SW 1271 (cell line): Measurements from ENCODE around the gene ACD.
A peak's percentile ranks its signal among the peaks of the same experiment; 100 is the strongest.

Experiments
- DNase-seq, 2 experiments: peaks; one replicate each; lab custom pipeline; 2025; lab: John Stamatoyannopoulos, UW

ACD gene

DNA sequence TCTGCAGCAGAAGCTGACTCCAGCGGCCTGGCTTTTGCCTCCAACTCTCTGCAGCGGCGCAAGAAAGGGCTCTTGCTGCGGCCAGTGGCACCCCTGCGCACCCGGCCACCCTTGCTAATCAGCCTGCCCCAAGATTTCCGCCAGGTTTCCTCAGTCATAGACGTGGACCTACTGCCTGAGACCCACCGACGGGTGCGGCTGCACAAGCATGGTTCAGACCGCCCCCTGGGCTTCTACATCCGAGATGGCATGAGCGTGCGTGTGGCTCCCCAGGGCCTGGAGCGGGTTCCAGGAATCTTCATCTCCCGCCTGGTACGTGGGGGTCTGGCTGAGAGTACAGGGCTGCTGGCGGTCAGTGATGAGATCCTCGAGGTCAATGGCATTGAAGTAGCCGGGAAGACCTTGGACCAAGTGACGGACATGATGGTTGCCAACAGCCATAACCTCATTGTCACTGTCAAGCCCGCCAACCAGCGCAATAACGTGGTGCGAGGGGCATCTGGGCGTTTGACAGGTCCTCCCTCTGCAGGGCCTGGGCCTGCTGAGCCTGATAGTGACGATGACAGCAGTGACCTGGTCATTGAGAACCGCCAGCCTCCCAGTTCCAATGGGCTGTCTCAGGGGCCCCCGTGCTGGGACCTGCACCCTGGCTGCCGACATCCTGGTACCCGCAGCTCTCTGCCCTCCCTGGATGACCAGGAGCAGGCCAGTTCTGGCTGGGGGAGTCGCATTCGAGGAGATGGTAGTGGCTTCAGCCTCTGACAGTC is 2.0 kb upstream of the ACD start:
- DNase-seq: no peak

DNA sequence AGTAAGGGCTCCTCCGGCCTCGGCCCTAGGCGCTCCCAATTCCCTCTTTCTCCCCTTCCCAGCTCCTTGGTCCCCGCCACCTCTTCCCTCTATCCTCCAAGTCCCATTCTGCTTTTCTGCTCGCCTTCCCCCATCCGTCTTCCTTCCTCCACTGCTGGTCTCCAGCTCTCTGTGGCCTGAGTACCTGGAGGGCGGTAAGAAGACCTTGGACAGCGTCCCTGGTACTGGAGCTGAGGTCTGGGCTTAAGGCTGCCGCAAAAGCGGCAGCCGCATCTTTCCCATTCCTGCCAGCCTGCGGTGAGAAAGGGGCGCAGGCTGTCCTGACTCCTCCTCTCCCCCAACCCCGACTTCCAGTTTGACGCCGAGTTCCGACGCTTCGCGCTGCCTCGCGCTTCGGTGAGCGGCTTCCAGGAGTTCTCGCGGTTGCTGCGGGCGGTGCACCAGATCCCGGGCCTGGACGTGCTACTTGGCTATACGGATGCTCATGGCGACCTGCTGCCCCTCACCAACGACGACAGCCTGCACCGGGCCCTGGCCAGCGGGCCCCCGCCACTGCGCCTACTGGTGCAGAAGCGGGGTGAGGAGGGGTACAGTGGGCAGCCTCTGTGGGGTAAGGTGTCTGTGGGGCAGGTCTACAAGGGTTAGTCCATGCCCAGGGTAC is 1.2 kb upstream of the ACD start:
- DNase-seq: peak in 1 of 2 experiments; percentile 57

DNA sequence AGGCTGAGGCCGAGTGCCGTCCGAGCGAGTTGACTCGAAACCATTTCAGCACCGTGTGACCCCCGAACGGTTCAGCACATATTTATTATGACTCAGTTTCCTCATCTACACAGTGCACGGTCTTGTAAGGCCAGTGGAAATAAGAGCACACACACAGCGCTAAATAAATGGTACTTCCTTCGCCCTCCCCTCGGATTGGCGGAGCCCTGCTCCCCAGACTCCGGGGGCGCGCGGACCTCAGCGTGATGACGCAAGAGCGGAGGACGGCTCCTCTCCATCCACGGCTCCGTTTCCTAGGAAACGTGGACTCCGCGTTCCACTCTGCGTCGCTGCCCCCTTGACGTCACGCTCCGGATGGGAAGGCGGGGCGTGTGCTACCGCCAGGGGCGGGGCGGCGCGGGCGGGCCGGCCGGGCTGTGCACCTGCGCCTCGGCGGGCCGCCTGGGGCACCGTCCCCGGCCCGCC is 536 bp upstream of the ACD start, which contains the start of gene PARD6A:
TSS of gene PARD6A (plus strand) at position 397 of the 465 bp plus-strand sequence. CDS start 79 bp downstream, outside the sequence.
- DNase-seq: peak; percentile 95

DNA sequence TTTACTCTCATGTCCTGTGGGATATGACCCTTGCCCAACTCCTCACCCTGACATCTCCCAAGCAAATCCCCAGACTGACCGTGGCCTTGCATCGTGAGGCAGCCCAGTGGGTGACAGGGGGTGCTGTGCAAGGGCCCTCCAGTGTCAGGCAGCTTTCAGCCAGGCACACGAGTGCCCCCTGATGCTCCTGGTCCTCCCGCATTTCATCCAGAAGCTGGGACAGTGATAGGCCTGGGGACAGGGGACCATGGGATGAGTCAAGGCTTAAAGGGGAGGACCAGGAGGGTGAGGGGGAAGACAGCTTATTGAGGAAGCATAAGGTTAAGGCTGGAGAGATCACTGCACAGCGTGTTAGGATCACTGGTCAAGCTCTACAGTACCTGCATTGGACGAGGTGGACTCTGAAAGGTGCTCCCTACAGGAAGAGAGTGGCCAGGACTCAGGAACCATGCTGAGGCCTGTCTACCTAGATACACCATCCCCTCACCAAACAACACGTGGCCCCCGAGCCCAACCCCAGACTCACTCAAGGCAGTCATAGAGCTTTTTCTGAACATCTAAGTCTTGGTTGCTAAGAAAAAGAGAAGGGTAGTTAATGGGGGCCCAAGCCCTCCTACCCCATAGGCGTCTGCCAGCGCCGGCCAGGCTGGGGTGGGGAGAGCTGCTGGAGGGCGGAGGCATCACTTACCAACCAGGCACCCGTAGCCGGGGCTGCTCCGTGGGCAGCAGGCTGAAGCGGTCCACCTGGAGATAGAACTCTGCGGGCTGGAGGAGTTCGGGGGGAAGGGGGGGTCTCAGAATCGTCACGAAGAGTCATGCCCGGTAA is 998 bp downstream of the ACD start:
- DNase-seq: no peak

DNA sequence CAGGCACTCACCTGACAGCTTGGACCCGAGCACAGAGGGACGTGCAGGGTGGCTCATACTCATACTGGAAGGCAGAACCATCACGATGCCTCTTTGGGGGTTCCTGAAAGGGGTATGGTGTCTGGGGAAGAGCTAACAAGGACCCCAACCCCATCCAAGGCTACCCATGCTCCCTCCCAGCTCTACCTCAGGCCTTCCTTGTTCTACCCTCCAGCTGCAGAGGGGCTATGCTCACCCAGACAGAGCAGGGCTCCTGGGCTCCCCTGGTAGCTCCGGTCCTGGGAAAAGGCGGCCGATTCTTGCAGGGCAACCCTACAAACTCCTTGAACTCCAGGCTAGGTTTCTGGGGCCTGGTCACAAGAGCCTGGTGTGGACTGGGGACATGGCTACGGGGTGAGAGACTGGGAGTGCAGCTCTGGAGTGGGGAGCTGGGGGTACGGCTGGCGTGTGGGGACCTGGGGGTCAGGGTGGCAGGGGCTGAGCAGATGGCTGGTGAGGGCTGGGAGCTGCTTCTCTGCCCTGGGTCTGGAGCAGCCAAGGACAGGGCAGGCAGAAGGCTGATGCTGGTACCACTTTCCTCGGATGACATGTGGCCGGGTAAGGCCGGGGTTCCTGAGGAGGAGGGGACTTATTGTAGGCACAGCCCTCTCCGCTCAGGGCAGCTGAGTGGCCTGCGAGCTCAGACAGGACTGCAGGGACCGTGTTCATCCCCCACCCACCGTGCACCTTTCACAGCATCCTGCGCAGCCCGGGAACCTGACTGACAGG is 2.1 kb downstream of the ACD start:
- no peak for DNase-seq

DNA sequence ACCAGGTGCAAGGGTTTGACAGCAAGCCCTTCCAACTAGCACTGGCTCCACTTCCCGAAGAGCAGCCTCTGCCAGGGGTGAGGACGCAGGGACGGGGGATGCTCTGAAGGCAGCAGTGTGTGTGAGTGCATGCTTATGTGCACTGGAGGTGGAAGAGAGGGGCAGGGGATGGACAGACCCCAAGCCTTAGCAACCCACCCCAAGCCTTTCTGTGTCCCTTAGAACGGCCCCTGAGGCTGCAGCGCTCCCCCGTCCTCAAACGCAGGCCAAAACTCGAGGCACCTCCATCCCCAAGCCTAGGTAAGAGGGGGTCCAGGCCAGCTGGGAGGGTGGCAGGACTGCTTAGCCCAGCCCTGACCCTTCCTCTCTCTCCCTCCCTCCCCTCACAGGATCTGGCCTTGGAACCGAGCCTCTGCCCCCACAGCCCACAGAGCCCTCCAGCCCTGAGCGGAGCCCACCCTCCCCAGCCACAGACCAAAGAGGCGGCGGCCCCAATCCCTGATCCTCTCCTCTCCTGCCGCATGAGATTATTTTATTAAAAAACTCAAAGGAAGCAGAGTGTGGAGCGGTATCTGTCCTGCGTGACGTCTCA is 2.9 kb downstream of the ACD start:
- no peak for DNase-seq

DNA sequence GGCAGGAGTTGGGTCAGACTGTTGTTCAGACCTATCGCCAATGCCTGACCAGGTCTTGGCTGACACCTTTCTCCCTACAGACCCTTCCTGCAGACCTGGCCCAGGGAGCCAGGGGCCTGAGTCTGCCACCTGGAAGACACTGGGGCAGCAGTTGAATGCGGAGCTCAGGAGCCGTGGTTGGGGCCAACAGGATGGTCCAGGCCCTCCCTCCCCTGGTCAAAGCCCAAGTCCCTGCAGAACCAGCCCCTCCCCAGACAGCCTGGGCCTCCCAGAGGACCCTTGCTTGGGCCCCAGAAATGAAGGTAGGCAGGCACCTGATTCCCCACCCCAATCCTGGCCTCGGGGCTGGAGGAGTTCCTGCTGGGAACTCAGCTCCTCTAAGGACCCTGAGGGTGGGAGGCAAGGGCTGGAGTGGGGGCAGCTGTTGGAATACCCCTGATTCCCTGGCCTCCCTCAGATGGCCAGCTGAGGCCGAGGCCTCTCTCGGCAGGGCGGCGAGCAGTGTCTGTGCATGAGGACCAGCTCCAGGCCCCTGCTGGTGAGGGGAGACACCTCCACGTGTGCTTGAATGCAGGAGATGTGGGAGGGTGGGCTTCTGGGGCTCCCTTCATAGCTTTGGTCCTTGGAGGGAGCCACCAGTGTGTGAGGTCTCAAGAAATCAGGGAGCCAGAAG is 3.6 kb downstream of the ACD start:
- DNase-seq: no peak

DNA sequence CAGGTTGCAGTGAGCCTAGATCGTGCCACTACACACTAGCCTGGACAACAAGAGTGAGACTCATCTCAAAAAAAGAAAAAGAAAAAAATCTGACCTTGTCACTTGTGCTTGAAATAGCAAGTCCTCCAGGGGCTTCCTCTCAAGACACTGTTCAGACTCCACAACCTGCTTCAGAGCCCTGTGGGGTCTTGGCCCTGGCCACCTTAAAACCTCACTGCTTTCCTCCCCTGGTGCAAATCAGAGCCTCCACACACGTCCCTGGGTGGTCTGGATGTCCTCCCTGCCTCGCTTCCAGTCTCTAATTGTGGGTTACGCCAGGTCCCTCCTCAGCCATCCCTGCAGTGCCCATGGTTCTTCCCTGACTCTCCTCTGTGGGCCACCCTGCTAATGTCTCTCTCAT is 4.7 kb downstream of the ACD start:
- no peak for DNase-seq

DNA sequence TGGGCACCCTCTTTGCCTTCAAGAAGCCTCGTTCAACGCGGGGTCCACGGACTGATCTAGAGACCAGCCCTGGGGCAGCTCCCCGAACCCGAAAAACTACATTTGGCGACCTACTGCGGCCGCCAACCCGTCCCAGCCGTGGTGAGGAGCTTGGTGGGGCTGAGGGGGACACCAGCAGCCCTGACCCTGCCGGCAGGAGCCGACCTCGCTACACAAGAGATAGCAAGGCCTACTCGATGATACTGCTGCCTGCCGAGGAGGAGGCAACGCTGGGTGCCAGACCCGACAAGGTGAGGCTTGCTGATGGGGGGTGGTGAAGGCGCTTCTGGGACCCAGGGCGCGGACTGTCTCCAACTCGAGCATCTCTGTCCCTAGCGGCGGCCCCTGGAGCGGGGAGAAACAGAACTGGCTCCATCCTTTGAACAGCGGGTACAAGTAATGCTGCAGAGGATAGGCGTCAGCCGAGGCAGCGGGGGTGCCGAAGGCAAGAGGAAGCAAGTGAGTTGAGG is 5.6 kb downstream of the ACD start:
- DNase-seq: no peak

DNA sequence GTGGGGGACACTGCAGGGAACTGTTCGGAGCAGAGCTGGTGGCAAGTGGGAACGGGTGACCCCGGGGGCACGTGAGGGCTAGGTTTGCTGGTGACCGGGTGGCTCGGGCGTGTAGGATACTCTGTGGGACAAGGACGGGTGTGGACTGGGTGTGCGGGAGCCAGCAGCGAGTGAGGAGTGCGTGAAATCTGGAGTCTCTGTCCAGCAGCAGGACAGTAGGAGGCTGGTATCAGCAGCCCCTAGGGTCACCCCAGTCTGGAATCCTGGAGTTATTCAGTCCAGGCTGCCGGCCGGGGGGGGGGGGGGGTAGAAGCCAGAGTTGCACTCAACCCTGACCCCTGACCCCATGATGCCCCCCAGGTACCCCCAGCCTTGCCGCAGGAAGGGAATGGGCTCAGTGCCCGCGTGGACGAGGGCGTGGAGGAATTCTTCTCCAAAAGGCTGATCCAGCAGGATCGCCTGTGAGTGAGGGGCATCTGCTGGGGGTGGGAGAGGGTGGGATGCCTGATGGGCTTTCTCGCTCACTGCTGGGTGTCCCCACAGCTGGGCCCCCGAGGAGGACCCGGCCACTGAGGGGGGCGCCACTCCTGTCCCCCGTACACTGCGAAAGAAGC is 6.2 kb downstream of the ACD start:
- no peak for DNase-seq

DNA sequence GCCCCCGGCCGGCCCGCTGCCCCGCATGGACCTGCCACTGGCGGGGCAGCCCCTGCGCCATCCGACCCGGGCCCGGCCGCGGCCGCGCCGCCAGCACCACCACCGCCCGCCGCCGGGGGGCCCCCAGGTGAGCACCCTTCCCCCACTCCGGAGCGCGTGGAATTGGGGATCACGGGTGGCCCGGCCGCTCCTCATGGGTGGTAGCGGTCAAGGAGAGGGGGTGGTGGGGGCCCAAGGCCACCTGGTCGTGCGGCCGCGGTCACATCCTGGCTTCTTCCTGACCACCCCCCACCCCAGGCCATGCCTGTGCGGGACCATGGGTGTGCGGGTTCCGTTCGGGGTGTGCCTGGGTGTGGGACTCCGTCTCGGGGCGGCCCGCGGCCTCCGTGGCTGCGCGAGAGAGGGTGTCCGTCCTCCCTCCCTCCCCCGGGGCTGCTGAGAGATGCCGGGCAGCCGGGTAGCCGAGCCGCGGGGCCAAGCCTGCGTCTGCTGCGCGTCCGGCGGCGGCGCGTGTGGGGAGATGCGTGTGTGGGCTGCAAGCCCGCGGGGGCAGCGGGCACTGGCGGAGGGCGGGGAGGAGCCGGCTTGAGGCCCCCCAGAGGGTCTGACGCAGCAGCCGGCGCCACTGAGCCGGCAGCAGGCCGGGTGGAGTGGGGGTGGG is 6.8 kb downstream of the ACD start:
- no peak for DNase-seq

DNA sequence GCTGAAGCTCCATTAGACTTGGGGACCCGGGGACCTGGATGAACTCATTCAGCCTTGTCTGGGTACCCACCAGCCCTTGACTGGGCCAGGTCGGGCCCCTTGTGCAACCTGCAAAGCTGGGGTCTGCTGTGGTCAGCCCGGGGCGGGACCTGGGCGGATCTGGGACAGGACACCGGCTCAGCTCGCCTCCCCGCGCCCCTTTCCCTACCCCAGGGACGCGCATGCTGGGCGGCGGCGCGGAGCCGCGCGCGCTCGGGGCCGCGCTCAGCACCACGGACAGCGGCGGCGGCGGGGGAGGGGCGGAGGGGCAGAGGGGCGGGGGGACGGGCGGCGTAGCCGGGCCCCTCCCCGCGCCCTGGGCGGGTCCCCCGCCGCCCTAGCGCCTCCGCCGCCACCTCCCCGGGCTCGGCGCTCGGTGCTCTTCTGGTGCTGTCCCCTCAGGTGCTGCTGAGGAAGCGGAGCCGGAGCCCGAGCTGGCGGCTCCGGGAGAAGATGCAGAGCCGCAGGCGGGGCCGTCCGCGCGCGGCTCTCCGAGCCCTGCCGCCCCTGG is 7.4 kb downstream of the ACD start:
- DNase-seq: no peak

DNA sequence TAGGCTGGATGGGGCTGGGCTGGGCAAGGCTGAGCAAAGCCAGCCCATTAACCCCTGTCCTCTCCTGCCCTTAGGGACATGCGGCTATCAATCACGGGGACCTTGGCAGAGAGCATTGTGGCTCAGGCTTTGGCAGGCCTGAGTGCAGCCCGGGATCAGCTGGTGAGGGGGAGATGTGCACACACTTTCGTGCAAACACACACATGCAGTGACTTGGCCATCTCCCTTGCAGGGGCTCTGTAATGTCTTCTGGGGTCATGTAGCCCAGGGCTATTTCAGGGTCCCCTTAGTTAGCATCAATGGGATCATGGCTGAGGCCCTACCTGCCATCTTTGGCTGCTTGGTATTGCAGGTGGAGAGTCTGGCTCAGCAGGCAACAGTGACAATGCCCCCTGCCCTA is 8.2 kb downstream of the ACD start:
- no peak for DNase-seq

DNA sequence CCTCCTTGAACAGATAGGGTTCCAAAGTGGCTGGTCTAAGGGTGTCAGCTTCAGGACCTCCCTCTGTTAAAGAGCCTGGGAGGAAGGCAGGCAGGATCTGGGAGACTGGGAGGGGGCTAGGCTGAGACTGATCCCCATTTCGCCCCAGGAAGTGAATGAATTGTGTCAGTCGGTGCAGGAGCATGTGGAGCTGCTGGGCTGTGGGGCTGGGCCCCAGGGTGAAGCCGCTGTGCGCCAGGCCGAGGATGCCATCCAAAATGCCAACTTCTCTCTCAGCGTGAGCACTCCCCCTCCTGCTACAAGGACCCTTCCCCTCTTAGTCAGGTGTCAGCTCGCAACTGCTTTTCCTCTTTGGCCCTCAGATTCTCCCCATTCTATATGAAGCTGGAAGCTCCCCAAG is 9.0 kb downstream of the ACD start:
- no peak for DNase-seq

DNA sequence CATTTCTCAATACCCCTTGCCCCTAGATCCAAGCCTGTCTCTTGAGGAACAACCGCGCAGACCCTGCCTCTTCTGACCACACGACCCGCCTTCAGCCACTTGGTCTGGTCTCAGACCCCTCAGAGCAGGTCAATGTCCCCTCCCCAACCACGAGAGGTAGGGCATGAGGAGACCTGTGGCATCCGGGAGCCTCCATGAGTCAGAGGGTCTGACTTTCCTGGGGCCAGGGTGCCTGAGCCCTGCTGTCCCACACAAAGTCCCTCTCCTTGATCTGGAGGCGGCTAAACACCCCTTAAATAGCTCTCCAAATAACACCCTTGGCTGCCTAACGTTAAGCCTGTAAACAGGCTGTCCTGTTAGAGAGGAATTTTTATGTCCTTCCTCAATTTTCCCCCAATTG is 10.0 kb downstream of the ACD start:
- no peak for DNase-seq

DNA sequence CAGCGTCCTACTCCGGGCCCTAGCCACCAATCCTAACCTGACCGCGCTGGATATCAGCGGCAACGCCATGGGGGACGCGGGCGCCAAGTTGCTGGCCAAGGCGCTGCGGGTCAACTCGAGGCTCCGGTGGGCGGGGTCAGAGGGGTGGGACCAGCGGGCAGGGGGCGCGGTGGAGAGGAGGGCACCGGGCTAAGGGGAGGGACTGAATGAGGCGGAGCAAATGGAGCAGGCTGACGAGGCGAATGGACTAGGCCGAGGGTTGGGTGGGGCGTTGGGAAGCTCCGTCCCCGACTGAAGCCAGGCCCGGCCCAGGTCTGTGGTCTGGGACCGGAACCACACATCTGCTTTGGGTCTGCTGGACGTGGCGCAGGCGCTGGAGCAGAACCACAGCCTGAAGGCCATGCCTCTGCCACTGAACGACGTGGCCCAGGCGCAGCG is 10.5 kb downstream of the ACD start:
- DNase-seq: no peak

DNA sequence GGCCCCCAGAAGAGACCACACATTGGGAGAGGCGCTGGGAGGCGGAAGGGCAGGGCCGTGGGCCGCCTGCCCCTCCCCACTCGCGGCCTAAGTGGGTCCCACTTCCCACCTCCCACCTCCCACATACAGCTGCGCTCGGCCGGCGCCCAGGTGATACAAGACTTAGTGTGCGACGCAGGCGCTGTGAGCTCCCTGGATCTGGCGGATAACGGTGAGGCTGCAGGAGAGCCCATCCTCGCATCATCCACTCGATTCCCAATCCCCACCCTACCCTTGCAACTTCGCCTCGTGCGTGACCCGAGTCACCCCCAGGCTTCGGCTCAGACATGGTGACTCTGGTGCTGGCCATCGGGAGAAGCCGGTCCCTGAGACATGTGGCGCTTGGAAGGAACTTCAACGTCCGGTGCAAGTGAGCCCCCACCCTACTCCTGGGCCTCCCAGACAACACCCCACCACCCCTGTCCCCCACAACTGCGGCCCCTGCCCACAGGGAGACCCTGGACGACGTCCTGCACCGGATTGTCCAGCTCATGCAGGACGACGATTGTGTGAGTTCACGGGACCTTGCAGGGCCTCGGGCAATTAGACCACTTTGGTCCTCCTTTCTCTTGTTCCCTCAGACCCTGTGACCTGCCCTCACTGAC is 11.2 kb downstream of the ACD start:
- DNase-seq: no peak

DNA sequence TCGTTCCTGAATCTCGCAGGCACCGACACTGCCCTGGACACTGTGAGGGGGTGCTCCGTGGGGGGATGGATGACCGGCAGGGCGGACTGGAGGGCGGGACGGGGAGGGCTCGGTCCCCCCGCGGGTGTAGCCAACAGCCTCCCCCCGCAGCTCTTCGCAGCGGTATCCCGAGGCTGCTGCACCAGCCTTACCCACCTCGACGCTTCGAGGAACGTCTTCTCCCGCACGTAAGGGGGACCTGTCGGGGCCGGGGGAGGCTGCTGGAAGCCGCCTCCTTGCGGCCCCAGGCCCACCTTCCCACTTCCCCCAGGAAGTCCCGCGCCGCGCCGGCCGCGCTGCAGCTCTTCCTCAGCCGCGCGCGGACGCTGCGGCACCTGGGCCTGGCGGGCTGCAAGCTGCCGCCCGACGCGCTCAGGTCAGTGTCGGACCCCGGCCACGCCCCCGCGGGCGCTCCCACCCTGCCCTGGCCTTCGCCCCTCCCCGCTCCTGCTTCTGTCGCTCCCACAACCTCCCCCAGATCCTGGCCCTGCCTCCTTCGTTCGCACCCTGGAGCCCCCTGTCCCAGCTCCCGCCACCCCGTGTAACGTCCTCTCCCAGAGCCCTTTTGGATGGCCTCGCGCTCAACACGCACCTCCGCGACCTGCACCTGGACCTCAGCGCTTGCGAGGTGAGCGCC is 11.8 kb downstream of the ACD start:
- DNase-seq: no peak
